GM18499 (cell line): ENCODE measurements around the gene SMIM35.

Source experiments
- ATAC-seq: cut with Tn5 transposase; IDR thresholded peaks from one replicate; pipeline ENCODE4 v1.9.1; 2021; ENCODE audit warnings: moderate number of reproducible peaks; ENCODE audit not compliant: insufficient read depth, unreplicated experiment

SMIM35 gene

DNA sequence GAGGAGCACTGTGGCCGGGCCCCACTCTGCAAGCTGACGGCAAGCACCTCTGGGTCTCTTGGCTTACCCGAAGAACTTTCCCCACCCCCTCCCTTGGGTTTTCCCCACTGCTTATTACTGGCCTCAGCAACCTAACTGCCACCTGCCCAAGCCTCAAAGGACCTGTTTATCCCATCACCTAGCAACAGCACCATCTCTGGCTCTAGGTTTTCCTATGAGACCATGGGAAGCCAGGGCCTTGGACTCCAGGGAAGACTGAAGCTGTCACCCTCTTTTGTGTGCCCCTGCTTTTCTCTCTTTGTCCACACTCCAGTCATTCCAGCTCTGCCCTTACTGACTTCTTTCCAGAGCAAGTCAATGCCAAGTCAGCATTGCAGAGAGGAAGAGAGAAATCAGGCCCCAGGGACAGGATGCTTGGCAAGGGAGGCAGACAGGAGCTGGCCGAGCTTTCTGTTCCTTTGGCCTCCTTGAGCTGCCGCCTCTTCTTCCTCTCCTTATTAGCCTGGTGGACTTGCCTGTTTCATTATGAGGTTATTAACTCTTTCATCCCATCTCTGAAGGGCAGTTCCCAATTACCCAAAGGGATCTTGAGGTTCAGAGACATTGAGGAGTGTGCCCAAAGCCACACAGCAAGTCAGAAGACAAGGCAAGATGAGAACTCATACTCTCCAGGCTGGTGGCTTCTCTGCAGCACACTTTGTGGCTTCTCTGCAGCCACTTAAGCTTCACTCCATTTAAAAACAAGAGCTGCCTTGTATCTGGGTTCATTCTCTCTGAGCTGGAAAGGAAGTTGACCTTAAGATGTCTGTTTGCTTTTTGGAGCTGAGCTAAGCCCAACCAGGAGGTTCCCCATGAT is at the start of gene SMIM35:
Gene SMIM35 (minus strand): TSS at position 51 of the 856 bp plus-strand sequence. CDS start 206 bp downstream, outside the sequence.
- no peak for ATAC-seq

GRCh38 chr11:118136341-118136740 is 49.6 kb upstream of the SMIM35 start:
- ATAC-seq, result no peak

DNA sequence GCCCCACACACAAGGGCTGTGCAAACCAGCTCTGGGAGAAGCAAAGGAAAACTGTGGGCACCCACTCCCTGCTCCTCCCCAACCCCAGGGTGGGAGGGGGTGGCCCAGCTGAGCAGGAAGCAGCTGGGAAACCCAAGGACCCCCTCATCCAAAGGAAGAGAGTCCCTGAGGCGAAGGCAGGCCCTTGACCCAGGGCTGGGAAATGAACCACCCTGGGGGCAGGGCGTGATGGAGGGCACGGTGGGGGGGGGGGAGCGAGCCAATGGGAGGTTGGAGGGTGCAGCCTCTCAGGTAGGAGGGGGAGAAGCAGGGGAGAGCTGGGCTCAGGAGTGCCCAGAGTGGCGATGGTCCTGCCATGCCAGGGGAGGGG is 49.0 kb upstream of the SMIM35 start:
- no peak for ATAC-seq

DNA sequence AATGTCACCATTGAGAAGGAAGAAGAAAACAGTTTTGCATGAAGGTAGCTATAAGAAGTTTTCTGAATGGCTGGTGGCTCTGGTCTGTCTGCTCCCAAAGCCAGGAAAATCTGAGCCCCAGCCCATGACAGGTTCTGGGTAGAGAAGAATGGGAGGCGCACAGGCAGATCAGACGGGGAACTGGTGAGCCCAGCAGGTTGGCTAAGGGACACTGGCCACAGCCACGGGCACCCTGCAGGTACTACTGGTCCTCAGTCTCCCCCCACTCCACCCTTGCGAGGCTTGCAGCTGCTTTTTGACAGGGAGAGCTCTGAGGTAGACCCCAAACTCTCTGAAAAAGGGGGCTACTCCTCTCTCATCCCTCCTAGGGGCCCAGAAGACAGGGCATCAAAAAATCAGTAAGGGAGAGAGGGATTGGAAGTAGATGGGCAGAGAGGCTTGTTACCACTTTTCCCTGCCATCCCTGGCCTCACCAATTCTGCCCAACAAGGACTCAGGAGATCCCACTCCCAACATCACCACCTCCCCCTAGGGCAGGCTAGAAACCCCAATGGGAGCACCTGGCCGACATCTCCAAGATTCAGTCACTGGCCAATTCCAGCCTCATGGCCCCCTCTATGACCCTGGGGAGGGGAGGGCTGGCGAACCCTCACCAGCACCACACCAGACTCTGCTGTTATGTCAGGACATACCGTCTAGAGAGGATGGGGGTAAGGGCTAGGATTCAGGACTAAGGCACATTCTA is 48.5 kb upstream of the SMIM35 start:
- no peak for ATAC-seq

DNA sequence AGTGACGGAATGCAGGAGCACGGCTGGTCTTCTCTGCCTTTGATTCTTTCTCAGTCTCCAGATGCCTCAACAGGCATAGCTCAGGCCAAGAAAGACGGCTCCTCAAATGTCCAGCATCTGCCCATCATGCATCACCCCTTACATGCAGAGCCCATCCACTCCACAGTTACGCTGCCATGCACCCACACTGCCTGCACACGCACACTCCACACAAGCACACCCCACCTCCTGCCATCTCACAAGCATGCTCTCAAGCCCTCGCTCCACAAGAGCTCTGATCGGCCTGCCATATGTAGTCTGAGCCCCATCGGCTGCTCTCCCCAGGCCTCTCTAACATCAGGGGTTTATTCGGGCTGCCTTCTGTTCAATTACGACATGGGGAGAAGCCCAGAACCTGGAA is 47.1 kb upstream of the SMIM35 start:
- no peak for ATAC-seq

DNA sequence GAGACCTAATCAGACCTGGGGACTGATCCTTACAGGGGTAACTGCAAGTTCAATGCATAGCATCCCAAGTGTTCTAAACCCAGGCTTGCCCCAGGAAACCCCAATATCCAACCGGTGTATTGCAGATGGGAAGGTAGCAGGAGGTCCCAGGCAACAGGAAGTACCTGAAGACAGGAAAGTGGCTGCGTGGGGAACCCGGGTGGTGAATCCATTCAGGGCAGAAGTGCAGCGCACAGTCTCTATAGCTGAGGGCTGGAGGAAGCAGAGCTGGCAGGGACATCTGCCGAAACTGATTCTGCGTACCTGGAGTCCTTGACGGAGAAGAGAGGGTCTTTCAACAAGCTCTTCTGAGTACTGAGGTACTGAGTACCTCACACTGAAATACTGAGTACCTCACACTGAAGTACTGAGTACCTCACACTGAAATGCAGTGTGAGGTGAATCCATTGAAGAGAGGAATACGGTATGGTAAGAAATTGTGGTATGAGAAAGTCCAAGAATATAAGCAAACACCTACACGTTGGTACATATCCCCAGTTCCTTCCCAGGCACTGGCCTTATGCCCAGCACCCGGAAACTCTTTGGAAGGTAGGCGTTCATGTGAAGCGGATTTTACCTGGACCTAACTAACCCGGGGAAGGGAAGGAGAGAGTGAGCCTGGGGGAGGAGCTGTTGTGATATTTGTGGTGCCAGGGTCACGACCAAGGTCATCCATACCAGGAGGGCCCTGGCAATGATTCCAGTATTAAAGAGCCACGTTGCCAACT is 45.8 kb upstream of the SMIM35 start:
- ATAC-seq, result no peak

- no peak for ATAC-seq
Measured at GRCh38 chr11:118129471-118130172, 42.9 kb upstream of the SMIM35 start.

DNA sequence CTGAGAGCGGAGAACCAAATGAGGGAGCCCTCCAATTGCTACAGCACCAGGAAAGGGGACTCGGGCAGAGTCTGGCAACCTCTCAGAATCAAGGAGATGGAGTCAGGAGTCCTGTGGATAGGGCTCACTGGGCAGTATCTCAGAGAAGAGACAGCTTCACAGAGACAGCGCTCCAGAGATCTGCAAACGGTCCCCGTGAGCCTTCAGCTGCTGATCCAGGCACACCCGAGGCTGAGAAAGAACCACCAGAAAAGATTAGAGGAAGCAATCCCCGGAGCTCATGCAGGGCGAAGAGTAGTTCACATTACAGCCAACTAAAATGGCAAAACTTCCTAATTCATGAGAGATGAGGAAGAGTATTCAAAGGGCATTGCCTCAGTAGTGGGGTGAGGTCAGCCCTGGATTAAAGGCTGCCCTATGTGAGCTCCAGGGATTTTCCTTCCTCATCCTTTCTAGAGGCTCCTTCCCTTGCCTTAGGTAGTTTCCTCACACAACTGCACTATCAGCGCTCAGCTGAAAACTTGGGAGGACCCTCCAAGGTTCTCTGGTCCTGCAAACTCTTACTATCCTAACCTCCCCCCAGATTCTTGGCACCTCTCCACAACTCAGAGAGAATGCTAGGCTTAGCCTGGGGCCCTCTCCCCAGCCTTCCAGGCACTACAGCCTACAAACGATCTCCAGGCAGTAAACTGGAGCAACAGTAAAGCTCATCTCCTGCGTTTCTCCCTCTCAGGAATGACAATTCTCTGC is 42.1 kb upstream of the SMIM35 start:
- ATAC-seq, result no peak

- ATAC-seq, result no peak
Measured at GRCh38 chr11:118128310-118128709, 41.5 kb upstream of the SMIM35 start.

DNA sequence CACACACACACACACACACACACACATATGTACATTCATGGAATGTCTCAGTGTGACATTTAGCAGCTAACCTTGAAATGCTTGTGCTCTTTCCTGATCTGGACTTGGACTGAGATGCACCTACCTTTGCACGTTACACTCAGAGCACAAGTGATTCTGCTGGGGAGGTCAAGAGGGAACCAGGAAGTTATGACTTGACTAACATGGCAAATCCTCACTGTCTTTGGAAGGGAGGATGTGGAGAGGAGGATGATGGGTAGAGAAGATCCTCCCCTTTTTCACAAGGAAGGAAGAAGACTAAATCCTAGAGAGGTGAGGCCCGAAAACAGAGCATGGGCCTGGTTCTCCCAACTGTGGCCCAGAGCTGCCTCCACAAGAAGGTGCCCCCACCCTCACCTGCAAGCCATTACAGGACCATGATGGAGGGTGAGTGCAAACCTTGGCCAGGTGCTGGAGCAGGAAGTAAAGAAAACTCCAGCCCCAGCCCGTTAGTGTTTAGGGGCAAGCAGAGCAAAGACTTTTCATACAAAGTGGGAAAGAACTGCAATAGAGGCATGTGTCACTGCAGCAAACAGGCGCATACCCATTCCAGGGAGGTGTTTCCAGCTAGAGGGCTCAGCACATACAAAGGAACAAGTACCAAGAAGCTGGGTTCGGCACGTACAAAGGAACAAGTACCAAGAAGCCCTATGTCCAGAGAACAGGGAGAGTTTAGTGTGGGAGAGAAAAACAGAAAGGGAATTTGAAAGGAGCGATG is 39.5 kb upstream of the SMIM35 start:
- ATAC-seq, result no peak

- no peak for ATAC-seq
Measured at GRCh38 chr11:118124929-118125535, 38.3 kb upstream of the SMIM35 start.

DNA sequence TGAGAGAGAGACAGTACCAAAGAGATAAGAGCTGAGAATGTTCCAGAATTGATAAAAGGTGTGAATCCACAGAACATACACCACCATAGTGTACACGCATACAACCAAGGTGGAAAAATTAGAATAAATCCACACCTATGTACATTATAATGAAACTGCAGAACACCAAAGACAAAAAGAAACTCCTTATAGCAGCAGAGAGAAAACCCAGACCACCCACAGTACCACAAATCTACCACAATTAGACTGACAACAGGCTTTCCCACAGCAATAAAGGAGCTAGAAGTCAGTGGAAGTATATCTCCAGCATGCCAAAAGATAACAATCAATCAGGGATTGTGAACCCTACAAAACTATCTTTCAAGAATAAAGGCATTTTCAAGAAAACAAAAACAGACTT is 34.0 kb upstream of the SMIM35 start:
- ATAC-seq, result no peak

GRCh38 chr11:118117790-118118601 is 31.2 kb upstream of the SMIM35 start:
- ATAC-seq, result no peak

DNA sequence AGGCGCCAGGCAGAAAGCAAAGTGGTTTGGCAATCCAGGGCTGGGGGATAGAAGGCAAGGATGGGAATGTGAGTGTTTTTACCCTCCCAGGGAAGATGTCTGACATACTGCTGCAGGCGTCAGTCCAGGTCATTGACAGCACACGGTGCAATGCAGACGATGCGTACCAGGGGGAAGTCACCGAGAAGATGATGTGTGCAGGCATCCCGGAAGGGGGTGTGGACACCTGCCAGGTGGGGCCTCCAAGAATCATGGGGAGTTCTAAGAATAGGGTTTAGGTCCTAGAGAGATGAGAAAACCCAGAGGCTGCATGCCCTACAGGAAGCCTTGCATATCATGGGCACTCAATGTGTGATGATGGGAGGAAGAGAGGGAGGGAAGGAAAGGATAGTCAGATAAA is 28.3 kb upstream of the SMIM35 start:
- no peak for ATAC-seq

DNA sequence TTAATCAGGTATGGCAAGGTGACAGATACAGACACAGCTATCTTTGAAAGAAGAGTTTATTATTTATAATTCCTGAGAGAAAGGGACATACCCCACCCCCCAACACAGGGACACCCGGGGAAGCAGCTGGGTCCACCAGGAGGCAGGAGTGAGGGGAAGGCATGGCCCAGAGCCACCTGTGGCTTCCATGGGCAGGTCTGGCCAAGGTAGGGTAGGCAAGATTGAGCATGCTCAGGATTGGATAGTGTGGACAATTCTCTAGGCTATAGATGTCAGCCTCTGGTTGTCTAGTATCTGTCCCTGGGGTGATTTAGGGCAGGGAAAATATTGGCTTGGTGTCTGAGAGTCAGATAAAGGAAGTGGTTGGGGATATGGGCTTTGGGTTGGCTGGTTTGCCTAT is 27.5 kb upstream of the SMIM35 start:
- no peak for ATAC-seq

DNA sequence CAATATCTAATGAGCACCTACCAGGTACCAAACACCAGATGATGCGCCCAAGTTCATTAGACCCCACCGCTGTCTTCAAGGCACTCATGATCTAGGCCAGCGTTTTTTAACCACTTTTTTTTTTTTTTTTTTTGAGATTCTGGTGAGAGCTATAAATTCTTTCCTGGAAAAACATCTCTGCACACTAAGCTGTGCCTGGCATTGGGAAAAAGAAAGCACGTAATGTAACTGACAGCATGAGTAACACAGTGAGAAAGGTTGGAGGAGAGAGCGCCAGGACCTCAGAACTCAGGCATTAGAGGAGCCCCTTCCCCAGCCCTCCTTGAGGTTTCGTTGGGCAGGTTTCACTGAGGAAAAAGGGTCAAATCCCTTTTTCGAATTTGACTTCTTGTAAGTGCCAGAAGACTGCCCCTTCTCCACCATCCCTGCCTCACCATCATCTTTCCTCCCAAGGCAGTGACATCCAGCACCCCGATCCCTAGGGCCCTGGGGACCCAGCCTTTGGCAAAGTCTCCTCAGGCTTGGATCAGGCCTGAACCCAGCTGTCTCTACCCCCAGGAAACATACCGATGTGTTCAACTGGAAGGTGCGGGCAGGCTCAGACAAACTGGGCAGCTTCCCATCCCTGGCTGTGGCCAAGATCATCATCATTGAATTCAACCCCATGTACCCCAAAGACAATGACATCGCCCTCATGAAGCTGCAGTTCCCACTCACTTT is 26.1 kb upstream of the SMIM35 start:
- ATAC-seq, result no peak

GRCh38 chr11:118111744-118112035 is 24.9 kb upstream of the SMIM35 start:
- no peak for ATAC-seq
